ENCODE measurements around the gene TLE1.

TLE1 gene

GRCh38 chr9:81558091-81558830 is 131.1 kb downstream of the TLE1 start:
- DNase-seq (ENCODE audit: low read depth): peak; percentile 97
- H3K4me3 ChIP-seq (ENCODE audit: control insufficient read depth, low read depth, low read length): no peak overlapping the region
- TF ChIP-seq CTCF (conservative IDR thresholded peaks at IDR 0.05; ENCODE audit: control insufficient read depth, insufficient read depth, low read depth, low read length): no peak

GRCh38 chr9:81557452-81558090 is 131.8 kb downstream of the TLE1 start:
- DNase-seq (ENCODE audit: low read depth): peak; percentile 72
- no peak for TF ChIP-seq CTCF (conservative IDR thresholded peaks at IDR 0.05; ENCODE audit: control insufficient read depth, insufficient read depth, low read depth, low read length)
- H3K4me3 ChIP-seq (ENCODE audit: control insufficient read depth, low read depth, low read length): no peak overlapping the region

GRCh38 chr9:81556923-81557322 is 132.4 kb downstream of the TLE1 start:
- TF ChIP-seq CTCF (conservative IDR thresholded peaks at IDR 0.05; ENCODE audit: control insufficient read depth, insufficient read depth, low read depth, low read length): no peak
- no peak for DNase-seq (ENCODE audit: low read depth)
- H3K4me3 ChIP-seq (ENCODE audit: control insufficient read depth, low read depth, low read length): no peak overlapping the region

GRCh38 chr9:81552581-81552991 is 136.8 kb downstream of the TLE1 start:
- DNase-seq (ENCODE audit: low read depth): no peak
- TF ChIP-seq CTCF (conservative IDR thresholded peaks at IDR 0.05; ENCODE audit: control insufficient read depth, insufficient read depth, low read depth, low read length): no peak
- H3K4me3 ChIP-seq (ENCODE audit: control insufficient read depth, low read depth, low read length): no peak overlapping the region

- no peak for DNase-seq (ENCODE audit: low read depth)
- H3K4me3 ChIP-seq (ENCODE audit: control insufficient read depth, low read depth, low read length): no peak overlapping the region
- no peak for TF ChIP-seq CTCF (conservative IDR thresholded peaks at IDR 0.05; ENCODE audit: control insufficient read depth, insufficient read depth, low read depth, low read length)
These were observed 139.2 kb downstream of the TLE1 start for GRCh38 chr9:81550207-81550583.

- H3K4me3 ChIP-seq (ENCODE audit: control insufficient read depth, low read depth, low read length): no peak overlapping the region
- TF ChIP-seq CTCF (conservative IDR thresholded peaks at IDR 0.05; ENCODE audit: control insufficient read depth, insufficient read depth, low read depth, low read length): no peak
- no peak for DNase-seq (ENCODE audit: low read depth)
These were observed 139.7 kb downstream of the TLE1 start for GRCh38 chr9:81549500-81550206.
